HCT116 (cell line): ENCODE measurements around the gene MRPS34. TPM values are rescaled to one million over a fixed set of nuclear protein-coding genes. Genes with fewer than 3 reads are reported as not detected.

ENCODE experiments used
- ATAC-seq: fragments of 200-7000 bp; cut with Tn5 transposase; 2 replicates; pipeline ENCODE4 v1.9.1; 2020; ENCODE audit warnings: mild to moderate bottlenecking, moderate library complexity
- BruUV-seq: library from RNA; stranded (reverse); fragments of 400-500 nt; replicated peaks from 2 replicates; lab custom pipeline; 2021; lab: Mats Ljungman, UMichigan
- CTCF ChIA-PET: fragments of 300-600 bp; sonication (Branson Sonifier 250); formaldehyde crosslinking; loops from one replicate; lab custom pipeline; 2021; ENCODE audit warnings: antibody characterized with exemption; lab: Charles Lee
- POLR2A ChIA-PET: fragments of 300-600, 350-600 bp; sonication (Branson Sonifier 250); formaldehyde crosslinking; loops from one replicate; lab custom pipeline; 2021; ENCODE audit warnings: antibody characterized with exemption; lab: Charles Lee
- RAD21 ChIA-PET, 2 experiments: fragments of 300-600 bp; sonication (Branson Sonifier 250); formaldehyde crosslinking; loops; one replicate each; lab custom pipeline; 2023; ENCODE audit warnings: low total read pairs in 2 of 2; ENCODE audit not compliant: uncharacterized antibody in 2 of 2, unreplicated experiment in 2 of 2, low non-redundant PET in 1 of 2; lab: Charles Lee
- DNase-seq: peaks from one replicate; pipeline ENCODE4 v3.0.0-alpha.2; 2010; ENCODE audit warnings: low read depth, low spot score
- H2AFZ ChIP-seq: fragments of 200-600 bp; shearing (Covaris generic), sonication (generic); 2 replicates; pipeline ENCODE4 v1.6.1; 2017; ENCODE audit warnings: low read depth, mixed run types, mixed read lengths, antibody characterized with exemption, low read length; ENCODE audit not compliant: poor library complexity, severe bottlenecking
- H3K27ac ChIP-seq: 2 replicates; pipeline ENCODE4 v1.5.1; 2012; ENCODE audit warnings: low read depth, low read length
- H3K27me3 ChIP-seq: fragments of 200-600 bp; sonication (generic); 2 replicates; pipeline ENCODE4 v1.6.1; 2016; ENCODE audit warnings: mixed run types, low read length, mixed read lengths; ENCODE audit not compliant: insufficient read depth
- H3K36me3 ChIP-seq, 2 experiments: fragments of 200-500 bp in 1 of 2; fragments of 200-600 bp in 1 of 2; sonication (Bioruptor generic) in 1 of 2; sonication (generic) in 1 of 2; 2 replicates each; pipeline versions ENCODE4 v1.5.1 to v1.6.1; 2014 to 2016; ENCODE audit warnings: low read length in 2 of 2, inconsistent platforms in 1 of 2, mixed read lengths in 1 of 2, mixed run types in 1 of 2; ENCODE audit not compliant: insufficient read depth in 2 of 2, control insufficient read depth in 1 of 2
- H3K4me1 ChIP-seq, 2 experiments: fragments of 200-600 bp in 1 of 2; sonication (generic) in 1 of 2; 2 replicates each; pipeline versions ENCODE4 v1.5.1 to v1.6.1; 2012 to 2017; ENCODE audit warnings: low read length in 2 of 2, inconsistent platforms in 1 of 2, mild to moderate bottlenecking in 1 of 2, mixed read lengths in 1 of 2, mixed run types in 1 of 2, moderate library complexity in 1 of 2; ENCODE audit not compliant: insufficient read depth in 2 of 2, control insufficient read depth in 1 of 2
- H3K4me2 ChIP-seq: fragments of 200-600 bp; sonication (generic); 2 replicates; pipeline ENCODE4 v1.6.1; 2017; ENCODE audit warnings: mixed run types, low read length, mixed read lengths
- H3K4me3 ChIP-seq, 2 experiments: fragments of 200-600 bp in 1 of 2; sonication (generic) in 1 of 2; replicated peaks in 1 of 2; 2 replicates each; pipeline ENCODE4 v1.5.1; 2011 to 2016; ENCODE audit warnings: low read length in 2 of 2, control low read depth in 1 of 2, low read depth in 1 of 2, mild to moderate bottlenecking in 1 of 2, mixed read lengths in 1 of 2, mixed run types in 1 of 2
- H3K79me2 ChIP-seq: fragments of 200-600 bp; sonication (generic); 2 replicates; pipeline ENCODE4 v1.6.1; 2017; ENCODE audit warnings: mild to moderate bottlenecking, mixed run types, low read length, moderate library complexity, mixed read lengths; ENCODE audit not compliant: insufficient read depth
- H3K9ac ChIP-seq: fragments of 200-600 bp; sonication (generic); 2 replicates; pipeline ENCODE4 v1.6.1; 2016; ENCODE audit warnings: low read length, mixed read lengths
- H3K9me2 ChIP-seq: fragments of 200-600 bp; sonication (generic), shearing (Covaris generic); 2 replicates; pipeline ENCODE4 v1.6.1; 2017; ENCODE audit warnings: mixed run types, mild to moderate bottlenecking, moderate library complexity; ENCODE audit not compliant: insufficient read depth
- H3K9me3 ChIP-seq, 2 experiments: fragments of 200-500 bp in 1 of 2; fragments of 200-600 bp in 1 of 2; sonication (Bioruptor generic) in 1 of 2; sonication (generic) in 1 of 2; 2 replicates each; pipeline ENCODE4 v1.6.1; 2014 to 2017; ENCODE audit warnings: low read length in 2 of 2, mixed read lengths in 2 of 2, inconsistent platforms in 1 of 2, low read depth in 1 of 2, mild to moderate bottlenecking in 1 of 2, mixed run types in 1 of 2, moderate library complexity in 1 of 2; ENCODE audit not compliant: control insufficient read depth in 1 of 2, insufficient read depth in 1 of 2
- H4K20me1 ChIP-seq: fragments of 200-600 bp; sonication (generic), shearing (Covaris generic); 2 replicates; pipeline ENCODE4 v1.6.1; 2017; ENCODE audit warnings: mixed run types, mild to moderate bottlenecking, moderate library complexity; ENCODE audit not compliant: insufficient read depth
- ATF3 ChIP-seq: IDR thresholded peaks from 2 replicates; pipeline ENCODE4 v1.6.1; 2012
- CBX3 ChIP-seq: IDR thresholded peaks from 2 replicates; pipeline ENCODE4 v1.6.1; 2012; ENCODE audit warnings: low read depth
- CEBPB ChIP-seq: IDR thresholded peaks from 2 replicates; pipeline ENCODE4 v1.6.1; 2012; ENCODE audit warnings: low read depth
- ELF1 ChIP-seq: IDR thresholded peaks from 2 replicates; pipeline ENCODE4 v1.6.1; 2012; ENCODE audit warnings: low read depth, borderline replicate concordance
- EZH2 ChIP-seq: fragments of 200-600 bp; sonication (generic); IDR thresholded peaks from 2 replicates; pipeline ENCODE4 v1.6.1; 2017; ENCODE audit warnings: antibody characterized with exemption, mixed run types
- FOSL1 ChIP-seq: IDR thresholded peaks from 2 replicates; pipeline ENCODE4 v1.6.1; 2012; ENCODE audit warnings: low read depth
- JUND ChIP-seq: IDR thresholded peaks from 2 replicates; pipeline ENCODE4 v1.6.1; 2012
- MAX ChIP-seq: IDR thresholded peaks from 2 replicates; pipeline ENCODE4 v1.6.1; 2012
- POLR2A ChIP-seq: IDR thresholded peaks from 2 replicates; pipeline ENCODE4 v1.7.0; 2011; ENCODE audit warnings: borderline replicate concordance; ENCODE audit not compliant: insufficient read depth, insufficient read length; ENCODE audit errors: extremely low read depth
- POLR2AphosphoS5 ChIP-seq: IDR thresholded peaks from 2 replicates; pipeline ENCODE4 v1.6.1; 2011; ENCODE audit warnings: mild to moderate bottlenecking, low read depth, low read length, moderate library complexity
- RAD21 ChIP-seq: IDR thresholded peaks from 2 replicates; pipeline ENCODE4 v1.6.1; 2012; ENCODE audit warnings: low read depth, mild to moderate bottlenecking
- SIN3A ChIP-seq: IDR thresholded peaks from 2 replicates; pipeline ENCODE4 v1.6.1; 2012; ENCODE audit warnings: low read depth
- SP1 ChIP-seq: IDR thresholded peaks from 2 replicates; pipeline ENCODE4 v1.6.1; 2012; ENCODE audit warnings: low read depth
- SRF ChIP-seq: IDR thresholded peaks from 2 replicates; pipeline ENCODE4 v1.6.1; 2012; ENCODE audit warnings: low read depth
- TCF7L2 ChIP-seq: IDR thresholded peaks from 2 replicates; pipeline ENCODE4 v1.7.0; 2011; ENCODE audit warnings: borderline replicate concordance, inconsistent platforms; ENCODE audit not compliant: insufficient read depth, insufficient read length; ENCODE audit errors: extremely low read depth
- YY1 ChIP-seq: IDR thresholded peaks from 2 replicates; pipeline ENCODE4 v1.6.1; 2011; ENCODE audit warnings: low read length, low read depth, moderate library complexity, mild to moderate bottlenecking; ENCODE audit not compliant: insufficient replicate concordance; ENCODE audit errors: extremely low read depth
- ZNF274 ChIP-seq: fragments of 200-500 bp; sonication (Bioruptor generic); IDR thresholded peaks from 2 replicates; pipeline ENCODE4 v1.6.1; 2014; ENCODE audit warnings: mild to moderate bottlenecking, low read depth, low read length, inconsistent platforms
- intact Hi-C: fragments of 100-400 bp; cut with micrococcal nuclease; formaldehyde crosslinking; loops from 2 replicates; pipeline ENCODE4 v1.10.0; 2022
- total RNA-seq: library from RNA; stranded (reverse); gene quantifications from one replicate; pipeline ENCODE4 v1.2.1, GENCODE V29; 2021; ENCODE audit not compliant: unreplicated experiment
- TF ChIP-seq, protein P1 (sequence below): IDR thresholded peaks from 2 replicates; pipeline ENCODE4 v1.6.1; 2011; ENCODE audit warnings: mild to moderate bottlenecking, low read length, moderate library complexity; ENCODE audit not compliant: insufficient replicate concordance; ENCODE audit errors: extremely low read depth
- TF ChIP-seq, protein P2 (sequence below), 3 experiments: fragments of 200-600 bp in 1 of 3; sonication (generic) in 1 of 3; IDR thresholded peaks in 2 of 3; conservative IDR thresholded peaks in 1 of 3; 2 replicates each; pipeline ENCODE4 v1.5.1; 2012 to 2017; ENCODE audit warnings: low read depth in 2 of 3, low read length in 2 of 3, antibody characterized with exemption in 1 of 3, borderline replicate concordance in 1 of 3, control low read depth in 1 of 3, mild to moderate bottlenecking in 1 of 3, mixed read lengths in 1 of 3, mixed run types in 1 of 3, moderate library complexity in 1 of 3; ENCODE audit not compliant: insufficient read depth in 1 of 3
- TF ChIP-seq, protein P3 (sequence below): IDR thresholded peaks from 2 replicates; pipeline ENCODE4 v1.6.1; 2012; ENCODE audit warnings: low read depth

MRPS34 gene
- total RNA-seq, 1 experiment from 2014 or later = 200 TPM

GRCh38 chr16:1760911-1761310 is 12.0 kb downstream of the MRPS34 start:
- Histone ChIP-seq H3K27ac (no peak overlapping the region), H4K20me1 (no peaks in the 10 kb centered on the region), H3K36me3 (peaks cover 5 to 13% of the 10 kb centered on the region in 2 experiments; a peak in 2 of 4 replicates), H3K79me2 (no peaks in the 10 kb centered on the region), H3K9ac (no peak overlapping the region), H3K4me1 (peaks cover 8 to 15% of the 10 kb centered on the region in 2 experiments; a peak in 3 of 4 replicates), H3K9me2 (no peaks in the 10 kb centered on the region), H3K4me3 (no peak overlapping the region), H3K27me3 (no peaks in the 10 kb centered on the region), H2AFZ (no peak overlapping the region), H3K4me2 (no peak overlapping the region), H3K9me3 (no peaks in the 10 kb centered on the region)
- TF ChIP-seq MAX = no peak
- no peak for TF ChIP-seq JUND
- TF ChIP-seq SP1 = no peak
- no peak for TF ChIP-seq ATF3
- TF ChIP-seq, protein P1, sequence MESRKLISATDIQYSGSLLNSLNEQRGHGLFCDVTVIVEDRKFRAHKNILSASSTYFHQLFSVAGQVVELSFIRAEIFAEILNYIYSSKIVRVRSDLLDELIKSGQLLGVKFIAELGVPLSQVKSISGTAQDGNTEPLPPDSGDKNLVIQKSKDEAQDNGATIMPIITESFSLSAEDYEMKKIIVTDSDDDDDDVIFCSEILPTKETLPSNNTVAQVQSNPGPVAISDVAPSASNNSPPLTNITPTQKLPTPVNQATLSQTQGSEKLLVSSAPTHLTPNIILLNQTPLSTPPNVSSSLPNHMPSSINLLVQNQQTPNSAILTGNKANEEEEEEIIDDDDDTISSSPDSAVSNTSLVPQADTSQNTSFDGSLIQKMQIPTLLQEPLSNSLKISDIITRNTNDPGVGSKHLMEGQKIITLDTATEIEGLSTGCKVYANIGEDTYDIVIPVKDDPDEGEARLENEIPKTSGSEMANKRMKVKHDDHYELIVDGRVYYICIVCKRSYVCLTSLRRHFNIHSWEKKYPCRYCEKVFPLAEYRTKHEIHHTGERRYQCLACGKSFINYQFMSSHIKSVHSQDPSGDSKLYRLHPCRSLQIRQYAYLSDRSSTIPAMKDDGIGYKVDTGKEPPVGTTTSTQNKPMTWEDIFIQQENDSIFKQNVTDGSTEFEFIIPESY = no peak
- no peak for TF ChIP-seq TCF7L2
- TF ChIP-seq YY1 = no peak
- no peak for TF ChIP-seq CBX3
- TF ChIP-seq ZNF274 = no peak
- TF ChIP-seq FOSL1 = no peak
- TF ChIP-seq POLR2A = no peak
- TF ChIP-seq, protein P2, sequence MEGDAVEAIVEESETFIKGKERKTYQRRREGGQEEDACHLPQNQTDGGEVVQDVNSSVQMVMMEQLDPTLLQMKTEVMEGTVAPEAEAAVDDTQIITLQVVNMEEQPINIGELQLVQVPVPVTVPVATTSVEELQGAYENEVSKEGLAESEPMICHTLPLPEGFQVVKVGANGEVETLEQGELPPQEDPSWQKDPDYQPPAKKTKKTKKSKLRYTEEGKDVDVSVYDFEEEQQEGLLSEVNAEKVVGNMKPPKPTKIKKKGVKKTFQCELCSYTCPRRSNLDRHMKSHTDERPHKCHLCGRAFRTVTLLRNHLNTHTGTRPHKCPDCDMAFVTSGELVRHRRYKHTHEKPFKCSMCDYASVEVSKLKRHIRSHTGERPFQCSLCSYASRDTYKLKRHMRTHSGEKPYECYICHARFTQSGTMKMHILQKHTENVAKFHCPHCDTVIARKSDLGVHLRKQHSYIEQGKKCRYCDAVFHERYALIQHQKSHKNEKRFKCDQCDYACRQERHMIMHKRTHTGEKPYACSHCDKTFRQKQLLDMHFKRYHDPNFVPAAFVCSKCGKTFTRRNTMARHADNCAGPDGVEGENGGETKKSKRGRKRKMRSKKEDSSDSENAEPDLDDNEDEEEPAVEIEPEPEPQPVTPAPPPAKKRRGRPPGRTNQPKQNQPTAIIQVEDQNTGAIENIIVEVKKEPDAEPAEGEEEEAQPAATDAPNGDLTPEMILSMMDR (IDR thresholded peaks at IDR 0.05 in 2 of 3, conservative IDR thresholded peaks at IDR 0.05 in 1 of 3; ENCODE audit: borderline replicate concordance in 1 of 3, insufficient read depth in 1 of 3, low read depth in 2 of 3, low read length in 2 of 3) = no peak
- TF ChIP-seq POLR2AphosphoS5 = no peak
- no peak for TF ChIP-seq ELF1
- TF ChIP-seq SRF = no peak
- no peak for TF ChIP-seq SIN3A
- TF ChIP-seq, protein P3, sequence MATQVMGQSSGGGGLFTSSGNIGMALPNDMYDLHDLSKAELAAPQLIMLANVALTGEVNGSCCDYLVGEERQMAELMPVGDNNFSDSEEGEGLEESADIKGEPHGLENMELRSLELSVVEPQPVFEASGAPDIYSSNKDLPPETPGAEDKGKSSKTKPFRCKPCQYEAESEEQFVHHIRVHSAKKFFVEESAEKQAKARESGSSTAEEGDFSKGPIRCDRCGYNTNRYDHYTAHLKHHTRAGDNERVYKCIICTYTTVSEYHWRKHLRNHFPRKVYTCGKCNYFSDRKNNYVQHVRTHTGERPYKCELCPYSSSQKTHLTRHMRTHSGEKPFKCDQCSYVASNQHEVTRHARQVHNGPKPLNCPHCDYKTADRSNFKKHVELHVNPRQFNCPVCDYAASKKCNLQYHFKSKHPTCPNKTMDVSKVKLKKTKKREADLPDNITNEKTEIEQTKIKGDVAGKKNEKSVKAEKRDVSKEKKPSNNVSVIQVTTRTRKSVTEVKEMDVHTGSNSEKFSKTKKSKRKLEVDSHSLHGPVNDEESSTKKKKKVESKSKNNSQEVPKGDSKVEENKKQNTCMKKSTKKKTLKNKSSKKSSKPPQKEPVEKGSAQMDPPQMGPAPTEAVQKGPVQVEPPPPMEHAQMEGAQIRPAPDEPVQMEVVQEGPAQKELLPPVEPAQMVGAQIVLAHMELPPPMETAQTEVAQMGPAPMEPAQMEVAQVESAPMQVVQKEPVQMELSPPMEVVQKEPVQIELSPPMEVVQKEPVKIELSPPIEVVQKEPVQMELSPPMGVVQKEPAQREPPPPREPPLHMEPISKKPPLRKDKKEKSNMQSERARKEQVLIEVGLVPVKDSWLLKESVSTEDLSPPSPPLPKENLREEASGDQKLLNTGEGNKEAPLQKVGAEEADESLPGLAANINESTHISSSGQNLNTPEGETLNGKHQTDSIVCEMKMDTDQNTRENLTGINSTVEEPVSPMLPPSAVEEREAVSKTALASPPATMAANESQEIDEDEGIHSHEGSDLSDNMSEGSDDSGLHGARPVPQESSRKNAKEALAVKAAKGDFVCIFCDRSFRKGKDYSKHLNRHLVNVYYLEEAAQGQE = no peak
- TF ChIP-seq CEBPB = no peak
- no peak for TF ChIP-seq RAD21
- no peak for TF ChIP-seq EZH2
- ChIA-PET CTCF (no interaction called here), RAD21 (no interaction called here), POLR2A (no interaction called here)
- no TSS peak for BruUV-seq
- no peak for ATAC-seq
- intact Hi-C loops = no loop called here
- DNase-seq = no peak
